Measurements from ENCODE around the gene RPS24. TPM values are rescaled to one million over a fixed set of nuclear protein-coding genes. Genes with fewer than 3 reads are reported as not detected.

Gene RPS24
- total and polyA plus RNA-seq, 2 of the 8 experiments (the other 6 are each of a cell fraction or from before 2014, with no cell fraction given): 2,128 to 3,943 TPM

- ChIA-PET CTCF (ENCODE audit: partially characterized antibody) (interaction anchor here (0.6 to 5.3 kb wide), 91 partner anchors 9 to 1248 kb away, joined by 3 to 80 read pairs (median 4); partner anchors contain the start of genes POLR3A and RPS24), POLR2A (ENCODE audit: partially characterized antibody) (interaction anchor here (0.6 to 4.1 kb wide), 6 partner anchors 10 to 361 kb away, joined by 3 to 38 read pairs (median 4); partner anchors contain the start of gene RPS24)
- Histone ChIP-seq H2AFZ (ENCODE audit: low read length) (no peak overlapping the region), H3K4me2 (ENCODE audit: insufficient read depth in 1 of 2, low read depth in 2 of 2, low read length in 2 of 2) (no peak overlapping the region), H3K14ac (ENCODE audit: insufficient read length) (no peak overlapping the region), H3K56ac (replicated peaks; ENCODE audit: insufficient read length, low read depth, low read length) (no peak overlapping the region), H3K9ac (replicated peaks in 1 of 4; ENCODE audit: extremely low read depth in 1 of 4, low read depth in 3 of 4, low read length in 3 of 4) (no peak overlapping the region), H3K23me2 (ENCODE audit: low read depth, low read length) (no peaks in the 10 kb centered on the region; the same call in 1 of the 2 replicates), H2AK5ac (ENCODE audit: low read depth, low read length) (no peak overlapping the region), H3K4me1 (replicated peaks in 1 of 4; ENCODE audit: control insufficient read depth in 3 of 4, insufficient read depth in 4 of 4, low read length in 3 of 4) (peaks cover 4 to 5% (median 4%) of the 10 kb centered on the region in 4 experiments; a peak in 6 of 7 replicates), H3K27ac (ENCODE audit: low read depth, low read length) (no peak overlapping the region), H4K91ac (replicated peaks; ENCODE audit: insufficient read length, low read length) (no peak overlapping the region), H2BK12ac (ENCODE audit: low read depth, low read length) (no peak overlapping the region), H3K4me3 (ENCODE audit: extremely low read depth in 1 of 4, insufficient read depth in 2 of 4, low read depth in 3 of 4, low read length in 4 of 4) (no peak overlapping the region), H4K5ac (ENCODE audit: insufficient read length, low read depth, low read length) (no peak overlapping the region), H3K79me2 (ENCODE audit: control insufficient read depth in 1 of 2, insufficient read depth in 2 of 2, low read length in 2 of 2) (no peaks in the 10 kb centered on the region; a peak in 1 of 4 replicates), H3K27me3 (replicated peaks in 1 of 4; ENCODE audit: control insufficient read depth in 3 of 4, extremely low read depth in 1 of 4, insufficient read depth in 3 of 4, low read length in 3 of 4) (no peaks in the 10 kb centered on the region), H3K9me3 (ENCODE audit: insufficient read depth in 2 of 2, low read depth in 1 of 2, low read length in 1 of 2) (no peaks in the 10 kb centered on the region), H2BK120ac (replicated peaks; ENCODE audit: low read depth, low read length) (no peak overlapping the region), H3K36me3 (ENCODE audit: control insufficient read depth in 2 of 4, insufficient read depth in 4 of 4, low read length in 3 of 4) (peaks cover 3 to 13% (median 7%) of the 10 kb centered on the region in 4 experiments; a peak in 7 of 8 replicates), H3K4ac (replicated peaks; ENCODE audit: insufficient read length, low read depth, low read length) (no peak overlapping the region), H3K18ac (ENCODE audit: extremely low read depth, low read length) (no peak overlapping the region), H2BK20ac (ENCODE audit: low read length) (no peak overlapping the region), H2BK5ac (ENCODE audit: low read depth, low read length) (no peak overlapping the region), H4K8ac (ENCODE audit: extremely low read depth, insufficient read depth, low read length) (no peak overlapping the region), H3K79me1 (ENCODE audit: low read depth, low read length) (no peaks in the 10 kb centered on the region), H2BK15ac (ENCODE audit: low read length) (no peak overlapping the region), H3K23ac (ENCODE audit: insufficient read length) (no peak overlapping the region), H4K20me1 (replicated peaks in 1 of 2; ENCODE audit: control insufficient read depth in 1 of 2, insufficient read depth in 2 of 2, low read length in 2 of 2) (peaks cover 0 to 13% of the 10 kb centered on the region in 2 experiments)
- FAIRE-seq (no peak), DNase-seq (ENCODE audit: low read depth in 1 of 2, low spot score in 2 of 2) (no peak)
- 77% methylated on average over 10 of the region's 10 CpGs; no CpG with 5 or more reads in 1 of the 2 experiments for WGBS, 2 experiments (ENCODE audit: extremely low coverage in 1 of 2, insufficient coverage in 1 of 2, insufficient read length in 1 of 2, insufficient replicate concordance in 2 of 2, low coverage in 1 of 2, low lambda C conversion rate in 2 of 2, missing lambda C conversion rate in 1 of 2)
- no peak for TF ChIP-seq POU5F1 (IDR thresholded peaks at IDR 0.05; ENCODE audit: low read depth, low read length)
- TF ChIP-seq BACH1 (IDR thresholded peaks at IDR 0.05; ENCODE audit: low read length): no peak
- no peak for TF ChIP-seq ZNF274 (IDR thresholded peaks at IDR 0.05; ENCODE audit: borderline replicate concordance, extremely low read depth, low read length)
- TF ChIP-seq CBX5 (IDR thresholded peaks at IDR 0.05; ENCODE audit: low read depth, low read length): no peak
- no peak for TF ChIP-seq KDM1A (IDR thresholded peaks at IDR 0.05; ENCODE audit: borderline replicate concordance, low read length)
- TF ChIP-seq BCL11A (IDR thresholded peaks at IDR 0.05; ENCODE audit: low read depth in 2 of 2, low read length in 2 of 2): no peak
- no peak for TF ChIP-seq SRF (IDR thresholded peaks at IDR 0.05; ENCODE audit: low read depth, low read length)
- no peak for TF ChIP-seq ATF2 (IDR thresholded peaks at IDR 0.05; ENCODE audit: low read length)
- no peak for TF ChIP-seq POLR2A (IDR thresholded peaks at IDR 0.05; ENCODE audit: control extremely low read depth in 1 of 2, low read depth in 2 of 2, low read length in 2 of 2)
- no peak for TF ChIP-seq SIX5 (IDR thresholded peaks at IDR 0.05; ENCODE audit: low read depth, low read length)
- TF ChIP-seq MAFK (IDR thresholded peaks at IDR 0.05; ENCODE audit: low read depth, low read length): no peak
- TF ChIP-seq EZH2 (IDR thresholded peaks at IDR 0.05; ENCODE audit: low read depth, low read length, severe bottlenecking): no peak
Measured at GRCh38 chr10:78046711-78047269, 13.1 kb downstream of the RPS24 start.
